AG04450 (cell line): Measurements from ENCODE around the gene UBR4. TPM values are rescaled to one million over a fixed set of nuclear protein-coding genes. Genes with fewer than 3 reads are reported as not detected.
A peak's percentile ranks its signal among the peaks of the same experiment; 100 is the strongest.

Experiments used
- CTCF ChIA-PET: fragments of 300-600, 350-600 bp; formaldehyde crosslinking; extraction: SDS; loops from one replicate; lab custom pipeline; 2022; ENCODE audit warnings: antibody characterized with exemption, inconsistent platforms; lab: Charles Lee
- POLR2A ChIA-PET: fragments of 350-600 bp; formaldehyde crosslinking; extraction: SDS; loops from one replicate; lab custom pipeline; 2021; ENCODE audit warnings: antibody characterized with exemption, inconsistent platforms; lab: Yijun Ruan, JAX
- DNase-seq: peaks from one replicate; pipeline ENCODE4 v3.0.0-alpha.2; 2011; ENCODE audit warnings: low read depth, low spot score
- H3K27ac ChIP-seq: one replicate; pipeline ENCODE4 v1.5.1; 2012; ENCODE audit warnings: low read depth, low read length, control low read depth
- H3K27me3 ChIP-seq: one replicate; pipeline ENCODE4 v1.6.0; 2012; ENCODE audit warnings: low read length; ENCODE audit not compliant: control insufficient read depth, insufficient read depth
- H3K4me3 ChIP-seq: 2 replicates; pipeline ENCODE4 v1.5.1; 2011; ENCODE audit warnings: mild to moderate bottlenecking, low read depth, low read length, control low read depth
- H3K9me3 ChIP-seq: 2 replicates; pipeline ENCODE4 v1.5.1; 2012; ENCODE audit warnings: low read length; ENCODE audit not compliant: control insufficient read depth, insufficient read depth
- polyA plus RNA-seq: library from polyadenylated mRNA; depleted of rRNA; stranded (reverse); fragments of >200 nt; gene quantifications from 2 replicates; pipeline ENCODE4 v1.2.3, GENCODE V29; 2011
- TF ChIP-seq, protein P1 (sequence below): IDR thresholded peaks from 2 replicates; pipeline ENCODE4 v1.5.1; 2011; ENCODE audit warnings: low read depth, low read length, control low read depth, inconsistent platforms

The UBR4 gene
- polyA plus RNA-seq, 1 experiment, result 91.9 TPM

- ChIA-PET CTCF (no interaction called here), POLR2A (no interaction called here)
- DNase-seq, result no peak
- no peak overlapping the region for H3K27ac ChIP-seq
- TF ChIP-seq, protein P1, sequence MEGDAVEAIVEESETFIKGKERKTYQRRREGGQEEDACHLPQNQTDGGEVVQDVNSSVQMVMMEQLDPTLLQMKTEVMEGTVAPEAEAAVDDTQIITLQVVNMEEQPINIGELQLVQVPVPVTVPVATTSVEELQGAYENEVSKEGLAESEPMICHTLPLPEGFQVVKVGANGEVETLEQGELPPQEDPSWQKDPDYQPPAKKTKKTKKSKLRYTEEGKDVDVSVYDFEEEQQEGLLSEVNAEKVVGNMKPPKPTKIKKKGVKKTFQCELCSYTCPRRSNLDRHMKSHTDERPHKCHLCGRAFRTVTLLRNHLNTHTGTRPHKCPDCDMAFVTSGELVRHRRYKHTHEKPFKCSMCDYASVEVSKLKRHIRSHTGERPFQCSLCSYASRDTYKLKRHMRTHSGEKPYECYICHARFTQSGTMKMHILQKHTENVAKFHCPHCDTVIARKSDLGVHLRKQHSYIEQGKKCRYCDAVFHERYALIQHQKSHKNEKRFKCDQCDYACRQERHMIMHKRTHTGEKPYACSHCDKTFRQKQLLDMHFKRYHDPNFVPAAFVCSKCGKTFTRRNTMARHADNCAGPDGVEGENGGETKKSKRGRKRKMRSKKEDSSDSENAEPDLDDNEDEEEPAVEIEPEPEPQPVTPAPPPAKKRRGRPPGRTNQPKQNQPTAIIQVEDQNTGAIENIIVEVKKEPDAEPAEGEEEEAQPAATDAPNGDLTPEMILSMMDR, result no peak
- no peak overlapping the region for H3K4me3 ChIP-seq
- no peaks in the 10 kb centered on the region for H3K9me3 ChIP-seq
- H3K27me3 ChIP-seq, result no peaks in the 10 kb centered on the region
These were observed 55.2 kb downstream of the UBR4 start for GRCh38 chr1:19154876-19155275.

DNA sequence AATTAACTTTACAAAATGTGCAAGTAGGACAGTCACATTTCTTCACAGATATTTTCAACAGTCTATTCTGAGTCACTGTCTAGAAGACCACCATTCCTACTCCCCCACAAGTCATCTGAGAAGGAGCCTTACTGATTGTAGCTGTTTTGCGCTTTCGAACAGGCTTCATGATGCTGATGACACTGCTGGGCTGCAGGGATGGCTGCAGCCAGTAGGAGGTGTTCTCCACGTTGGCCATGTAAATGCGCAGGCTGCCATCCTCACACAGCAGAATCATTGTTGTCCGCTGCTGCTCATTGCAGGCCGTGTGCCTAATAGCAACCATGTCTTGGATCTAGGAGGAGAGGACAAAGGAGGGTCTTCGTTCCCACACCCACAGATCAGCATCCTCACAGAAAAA, 56.9 kb downstream of the UBR4 start:
- H3K9me3 ChIP-seq, result no peaks in the 10 kb centered on the region
- H3K27ac ChIP-seq, result no peak overlapping the region
- ChIA-PET CTCF (interaction anchor here (1.0 to 1.3 kb wide), 3 partner anchors 9 to 240 kb away, joined by 3 to 4 read pairs (median 3); no protein-coding TSS in a partner anchor), POLR2A (no interaction called here)
- DNase-seq, result no peak
- H3K27me3 ChIP-seq, result no peaks in the 10 kb centered on the region
- no peak overlapping the region for H3K4me3 ChIP-seq
- TF ChIP-seq, protein P1, result peak; percentile 7; the same call in 1 of the 2 replicates

DNA sequence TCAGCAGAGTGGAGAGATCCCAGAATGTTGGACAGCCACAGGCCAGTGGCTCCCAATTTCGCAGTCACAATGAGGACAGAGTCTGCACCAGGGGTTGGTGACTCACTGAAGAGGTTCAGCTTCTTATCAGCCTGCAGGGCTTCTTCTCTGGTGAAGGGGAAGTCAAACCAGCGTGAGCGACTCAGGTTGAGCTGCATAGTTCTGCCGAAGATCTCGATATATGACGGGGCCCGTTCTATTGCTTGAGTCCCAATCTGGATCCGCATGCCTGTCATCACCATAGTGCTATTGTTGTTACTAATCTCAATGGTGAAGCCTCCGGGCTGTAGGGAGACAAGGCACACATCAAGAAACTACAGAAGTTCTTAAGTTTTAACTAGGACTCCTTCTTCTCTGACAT, 58.5 kb downstream of the UBR4 start:
- H3K9me3 ChIP-seq, result no peaks in the 10 kb centered on the region
- CTCF ChIA-PET, result interaction anchor here (1.3 kb wide), 1 partner anchor 239 kb away, joined by 3 read pairs; no protein-coding TSS in a partner anchor
- no peaks in the 10 kb centered on the region for H3K27me3 ChIP-seq

DNA sequence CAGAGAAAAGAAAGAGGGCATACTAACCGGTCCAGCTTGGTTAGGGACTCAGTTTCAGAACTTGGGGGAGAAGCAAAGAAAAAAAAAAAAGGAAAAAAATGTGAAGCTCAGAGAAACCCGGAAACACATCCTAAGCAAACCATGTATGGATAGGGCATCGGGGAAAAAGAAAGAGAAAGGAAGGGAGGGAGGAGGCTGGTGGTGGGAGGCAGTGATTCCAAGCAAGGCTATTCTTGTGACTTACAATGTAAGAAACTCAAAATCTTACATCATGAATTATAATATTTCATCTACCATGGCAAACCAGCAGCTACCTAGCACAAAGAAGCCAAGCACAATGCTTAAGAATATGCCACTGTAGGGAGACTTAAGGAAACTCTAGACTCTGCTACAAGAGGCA, 60.3 kb downstream of the UBR4 start:
- TF ChIP-seq, protein P1, result no peak
- ChIA-PET POLR2A (no interaction called here), CTCF (interaction anchor here (1.2 to 1.3 kb wide), 2 partner anchors 12 to 237 kb away, joined by 3 to 4 read pairs; no protein-coding TSS in a partner anchor)
- DNase-seq, result no peak
- no peak overlapping the region for H3K27ac ChIP-seq
- no peak overlapping the region for H3K4me3 ChIP-seq
- H3K9me3 ChIP-seq, result no peaks in the 10 kb centered on the region
- H3K27me3 ChIP-seq, result no peaks in the 10 kb centered on the region

More for the DNA sequence above, 58.5 kb downstream of the UBR4 start:
- DNase-seq, result no peak
- Histone ChIP-seq H3K27ac (no peak overlapping the region), H3K4me3 (no peak overlapping the region)
- TF ChIP-seq, protein P1, result no peak
- POLR2A ChIA-PET, result no interaction called here

- CTCF ChIA-PET, result interaction anchor here (1.6 kb wide), 1 partner anchor 39 kb away, joined by 5 read pairs; no protein-coding TSS in a partner anchor
- POLR2A ChIA-PET, result no interaction called here
- Histone ChIP-seq H3K27me3 (no peaks in the 10 kb centered on the region), H3K27ac (no peak overlapping the region), H3K4me3 (no peak overlapping the region), H3K9me3 (no peaks in the 10 kb centered on the region)
- DNase-seq, result no peak
- TF ChIP-seq, protein P1, result no peak
These were observed 69.6 kb downstream of the UBR4 start for GRCh38 chr1:19140465-19140864.
